A549 (cell line): Measurements from ENCODE around the gene TRIP10.

ENCODE experiments used
- EP300 ChIP-seq, 2 experiments: fragments of >200 bp; sonication (Bioruptor Twin); formaldehyde crosslinking; IDR thresholded peaks; 2 replicates in 1 of 2; 3 replicates in 1 of 2; pipeline ENCODE4 v1.6.1; 2016 to 2017
- MAFK ChIP-seq: fragments of 450-650 bp; IDR thresholded peaks from 2 replicates; pipeline ENCODE4 v1.6.1; 2014; ENCODE audit not compliant: partially characterized antibody
- POLR2A ChIP-seq: IDR thresholded peaks from 2 replicates; pipeline ENCODE4 v1.6.1; 2012; ENCODE audit warnings: mild to moderate bottlenecking, low read length
- POLR2AphosphoS2 ChIP-seq: conservative IDR thresholded peaks from 2 replicates; pipeline ENCODE4 v1.6.1; 2012; ENCODE audit warnings: low read length, improper control_type of control experiment, inconsistent platforms
- TF ChIP-seq, protein P1 (sequence below): fragments of >200 bp; sonication (Bioruptor Twin); formaldehyde crosslinking; IDR thresholded peaks from 3 replicates; pipeline ENCODE4 v1.5.1; 2016

DNA sequence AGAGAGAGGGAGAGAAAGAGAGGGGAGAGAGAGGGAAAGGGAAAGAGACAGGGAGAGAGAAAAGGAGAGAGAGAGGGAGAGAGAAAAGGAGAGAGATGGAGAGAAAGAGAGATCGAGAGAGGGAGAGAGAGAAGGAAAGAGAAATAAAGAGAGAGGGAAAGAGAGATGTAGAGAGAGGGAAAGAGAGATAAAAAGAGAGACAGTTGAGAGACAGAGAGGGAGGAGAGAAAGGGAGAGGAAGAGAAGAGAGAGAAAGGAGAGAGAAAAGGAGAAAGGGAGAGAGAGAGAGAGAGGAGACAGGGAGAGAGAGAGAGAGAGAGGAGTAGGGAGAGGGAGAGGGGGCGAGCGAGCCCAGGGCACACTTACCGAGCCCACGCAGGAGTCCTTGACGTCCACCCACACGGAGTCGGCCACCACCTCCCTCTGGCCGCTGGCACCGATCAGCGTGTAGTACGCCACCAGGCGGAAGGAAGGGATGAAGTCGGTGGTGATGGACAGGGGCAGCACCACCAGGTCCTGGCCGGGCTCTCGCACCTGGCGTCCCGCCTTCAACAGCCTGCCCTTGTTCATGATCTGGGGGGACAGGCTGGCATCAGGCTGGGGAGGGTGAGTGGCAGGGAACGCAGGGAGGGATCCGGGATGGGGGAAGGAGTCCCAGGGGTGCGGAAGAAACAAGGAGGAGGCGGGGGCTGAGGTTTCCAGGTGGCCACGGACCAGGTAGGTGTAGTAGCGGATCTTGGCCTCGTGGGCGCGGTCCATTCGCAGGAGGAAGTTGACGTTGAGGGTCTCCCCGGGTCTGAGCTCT lies 29.0 kb upstream of the TRIP10 start:
- TF ChIP-seq MAFK (no peak), POLR2A (no peak), EP300 (IDR thresholded peaks at IDR 0.05) (no peak), POLR2AphosphoS2 (no peak)
- TF ChIP-seq, protein P1, sequence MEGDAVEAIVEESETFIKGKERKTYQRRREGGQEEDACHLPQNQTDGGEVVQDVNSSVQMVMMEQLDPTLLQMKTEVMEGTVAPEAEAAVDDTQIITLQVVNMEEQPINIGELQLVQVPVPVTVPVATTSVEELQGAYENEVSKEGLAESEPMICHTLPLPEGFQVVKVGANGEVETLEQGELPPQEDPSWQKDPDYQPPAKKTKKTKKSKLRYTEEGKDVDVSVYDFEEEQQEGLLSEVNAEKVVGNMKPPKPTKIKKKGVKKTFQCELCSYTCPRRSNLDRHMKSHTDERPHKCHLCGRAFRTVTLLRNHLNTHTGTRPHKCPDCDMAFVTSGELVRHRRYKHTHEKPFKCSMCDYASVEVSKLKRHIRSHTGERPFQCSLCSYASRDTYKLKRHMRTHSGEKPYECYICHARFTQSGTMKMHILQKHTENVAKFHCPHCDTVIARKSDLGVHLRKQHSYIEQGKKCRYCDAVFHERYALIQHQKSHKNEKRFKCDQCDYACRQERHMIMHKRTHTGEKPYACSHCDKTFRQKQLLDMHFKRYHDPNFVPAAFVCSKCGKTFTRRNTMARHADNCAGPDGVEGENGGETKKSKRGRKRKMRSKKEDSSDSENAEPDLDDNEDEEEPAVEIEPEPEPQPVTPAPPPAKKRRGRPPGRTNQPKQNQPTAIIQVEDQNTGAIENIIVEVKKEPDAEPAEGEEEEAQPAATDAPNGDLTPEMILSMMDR = no peak
